Activated CD4-positive, CD25-positive, alpha-beta regulatory T cell treated with anti-CD3 and anti-CD28 coated beads, Interleukin-2, amount 50 U/mL, for 24 hours (primary cell): ENCODE measurements around the gene SLC1A4.
A peak's percentile ranks its signal among the peaks of the same experiment; 100 is the strongest.
"Not testable (repeated sequence)": the region's sequence is repeated elsewhere in the genome, so short reads cannot be mapped to it uniquely, and the experiment has no call there.

ENCODE experiments used
- ATAC-seq, 2 donors: fragments of 150-1000 bp; cut with Tn5 transposase; one replicate each; pipeline ENCODE4 v1.10.0; 2021; ENCODE audit warnings: mild to moderate bottlenecking in 1 of 2, moderate library complexity in 1 of 2

Gene SLC1A4

GRCh38 chr2:64995041-64995440 lies 5.8 kb downstream of the SLC1A4 start:
- ATAC-seq, result no peak

GRCh38 chr2:64996871-64997307 lies 7.7 kb downstream of the SLC1A4 start:
- no peak for ATAC-seq

GRCh38 chr2:64998658-64999061 lies 9.5 kb downstream of the SLC1A4 start:
- no peak for ATAC-seq

DNA sequence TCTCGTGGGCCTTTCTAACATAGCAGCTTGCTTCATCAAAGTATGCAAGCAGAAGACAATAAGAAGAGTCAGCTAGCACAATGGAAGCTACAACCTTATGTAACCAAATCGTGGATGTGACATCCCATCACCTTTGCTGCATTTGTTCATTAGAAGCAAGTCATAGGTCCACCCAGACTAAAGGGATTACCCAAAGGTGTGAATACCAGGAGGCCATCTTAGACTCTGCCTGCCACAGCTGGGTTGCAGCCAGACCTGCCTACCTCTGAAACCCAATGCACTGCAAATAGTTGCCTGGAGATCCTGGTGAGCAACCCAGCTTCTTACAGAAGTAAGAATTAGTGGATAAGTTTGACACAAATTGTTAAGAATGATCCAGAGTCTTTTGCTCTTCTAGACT lies 10.6 kb downstream of the SLC1A4 start:
- no peak for ATAC-seq

- no peak for ATAC-seq
Observed at GRCh38 chr2:65000644-65001043, 11.4 kb downstream of the SLC1A4 start.

- ATAC-seq, result no peak
Observed at GRCh38 chr2:65003037-65003436, 13.8 kb downstream of the SLC1A4 start.

DNA sequence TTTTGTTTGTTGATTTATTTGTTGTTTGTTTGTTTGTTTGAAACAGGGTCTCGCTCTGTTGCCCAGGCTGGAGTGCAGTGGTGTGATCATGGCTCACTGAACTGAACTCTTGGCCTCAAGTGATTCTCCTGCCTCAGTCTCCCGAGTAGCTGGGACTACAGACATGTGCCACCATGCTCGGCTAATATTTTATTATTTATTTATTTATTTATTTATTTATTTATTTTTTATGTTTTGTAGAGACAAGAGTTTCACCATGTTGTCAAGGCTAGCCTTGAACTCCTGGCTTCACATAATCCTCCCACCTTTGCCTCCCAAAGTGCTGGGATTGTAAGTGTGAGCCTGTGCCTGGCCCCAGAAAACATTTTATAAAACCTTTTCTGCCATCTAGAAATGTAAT lies 15.0 kb downstream of the SLC1A4 start:
- ATAC-seq, result not testable (repeated sequence)

GRCh38 chr2:65013776-65014175 lies 24.6 kb downstream of the SLC1A4 start:
- no peak for ATAC-seq

- ATAC-seq, result no peak
Observed at GRCh38 chr2:65015731-65016130, 26.5 kb downstream of the SLC1A4 start.

- ATAC-seq, result no peak
Observed at GRCh38 chr2:65016789-65017188, 27.6 kb downstream of the SLC1A4 start.

- ATAC-seq, result no peak
Observed at GRCh38 chr2:65017335-65017734, 28.1 kb downstream of the SLC1A4 start.

- no peak for ATAC-seq
Observed at GRCh38 chr2:65018141-65018582, 29.0 kb downstream of the SLC1A4 start.

GRCh38 chr2:65019010-65019409 lies 29.8 kb downstream of the SLC1A4 start:
- ATAC-seq, result no peak

GRCh38 chr2:65019675-65020195 lies 30.5 kb downstream of the SLC1A4 start:
- ATAC-seq, result no peak

DNA sequence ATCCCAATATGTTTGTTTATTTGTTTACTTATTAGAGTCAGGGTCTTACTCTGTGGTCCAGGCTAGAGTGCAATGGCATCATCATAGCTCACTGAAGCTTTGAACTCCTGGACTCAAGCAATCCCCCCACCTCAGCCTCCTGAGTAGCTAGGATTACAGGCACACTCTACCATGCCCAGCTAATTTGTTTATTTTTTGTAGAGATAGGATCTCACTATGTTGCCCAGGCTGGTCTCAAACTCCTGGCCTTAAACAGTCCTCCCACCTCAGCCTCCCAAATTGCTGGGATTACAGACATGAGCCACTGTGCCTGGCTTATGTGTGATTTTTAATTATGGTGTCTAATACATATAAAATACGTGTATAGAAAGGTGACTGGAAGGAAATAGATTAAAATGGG lies 31.1 kb downstream of the SLC1A4 start:
- ATAC-seq, result not testable (repeated sequence)

GRCh38 chr2:65020943-65021528 lies 31.8 kb downstream of the SLC1A4 start:
- no peak for ATAC-seq

- no peak for ATAC-seq
Observed at GRCh38 chr2:65021709-65022108, 32.5 kb downstream of the SLC1A4 start.

- ATAC-seq, result no peak
Observed at GRCh38 chr2:65022189-65022588, 33.0 kb downstream of the SLC1A4 start.

- ATAC-seq, result no peak
Observed at GRCh38 chr2:65023742-65024141, 34.5 kb downstream of the SLC1A4 start.

DNA sequence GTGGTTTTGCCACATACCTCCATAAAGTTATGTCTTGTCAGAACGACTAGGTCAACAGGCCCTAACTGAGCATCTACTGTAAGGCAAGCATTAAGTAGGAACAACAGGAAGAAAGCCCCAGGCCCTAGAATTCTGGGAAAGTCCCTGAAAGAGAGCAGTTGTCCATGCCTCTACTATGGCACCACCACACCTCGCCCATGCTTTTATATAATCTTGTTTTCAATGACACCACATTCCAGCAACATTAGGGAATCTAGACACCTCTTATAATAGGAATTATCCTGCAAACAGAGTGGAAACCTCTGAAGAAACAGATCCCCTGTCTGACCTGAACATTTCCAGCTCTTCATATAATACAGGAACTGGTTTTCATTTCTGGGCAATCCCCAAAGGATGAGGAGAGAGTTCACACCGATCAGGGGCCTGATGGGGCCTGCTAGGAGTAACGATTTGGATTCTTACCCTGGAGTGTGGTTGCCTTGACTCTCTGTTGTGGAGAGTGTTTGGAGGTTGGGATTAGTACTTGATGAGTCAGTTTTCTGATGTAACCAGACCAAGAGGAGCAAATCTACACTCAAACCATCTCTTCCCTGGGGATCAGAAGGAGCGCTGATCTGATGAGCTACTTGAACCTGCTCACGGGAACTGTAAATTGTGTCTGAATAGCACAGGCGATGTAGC lies 35.1 kb downstream of the SLC1A4 start:
- no peak for ATAC-seq

GRCh38 chr2:65025453-65026123 lies 36.4 kb downstream of the SLC1A4 start:
- ATAC-seq, result no peak

DNA sequence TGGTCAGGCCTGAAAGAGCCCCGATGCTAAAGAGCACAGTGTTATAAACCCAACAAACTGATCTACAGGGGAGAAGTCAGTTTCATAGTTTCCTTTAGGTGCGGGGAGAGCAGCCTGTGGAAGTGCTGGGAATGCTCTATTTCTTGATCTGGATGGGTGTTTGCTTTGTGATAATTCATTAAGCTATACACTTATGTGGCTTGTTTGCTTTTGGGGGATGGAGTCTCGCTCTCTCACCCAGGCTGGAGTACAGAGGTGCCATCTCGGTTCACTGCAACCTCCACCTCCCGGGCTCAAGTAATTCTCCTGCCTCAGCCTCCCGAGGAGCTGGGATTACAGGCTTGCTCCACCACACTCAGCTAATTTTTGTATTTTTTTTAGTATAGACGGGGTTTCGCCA lies 37.0 kb downstream of the SLC1A4 start:
- no peak for ATAC-seq

- ATAC-seq, result peak in 1 of 2 donors; percentile 8
Observed at GRCh38 chr2:65026704-65027464, 37.7 kb downstream of the SLC1A4 start.
